SK-N-SH treated with all-trans-retinoic acid at 6 μM for 48 hours (cell line): ENCODE data around the gene GFPT2.

Source experiments
- ATAC-seq: fragments of 200-7000 bp; cut with Tn5 transposase; 3 replicates; pipeline ENCODE4 v1.9.1; 2020; ENCODE audit warnings: mild to moderate bottlenecking, moderate library complexity
- BACH2 ChIP-seq: fragments of 250-450 bp; sonication (Bioruptor Pico); IDR thresholded peaks from 2 replicates; pipeline ENCODE4 v1.9.0; 2021; ENCODE audit warnings: mild to moderate bottlenecking, borderline replicate concordance
- CSDC2 ChIP-seq: fragments of 250-450 bp; sonication (Bioruptor Pico); IDR thresholded peaks from 2 replicates; pipeline ENCODE4 v1.5.0; 2020; ENCODE audit warnings: mild to moderate bottlenecking, moderate library complexity
- CSRNP3 ChIP-seq: fragments of 250-450 bp; sonication (Bioruptor Pico); IDR thresholded peaks from 2 replicates; pipeline ENCODE4 v1.5.1; 2021; ENCODE audit warnings: mild to moderate bottlenecking, moderate library complexity
- ESRRG ChIP-seq: fragments of 250-450 bp; sonication (Bioruptor Pico); IDR thresholded peaks from 2 replicates; pipeline ENCODE4 v1.6.1; 2021; ENCODE audit warnings: mild to moderate bottlenecking
- ISL1 ChIP-seq: fragments of 250-450 bp; sonication (Bioruptor Pico); IDR thresholded peaks from 2 replicates; pipeline ENCODE4 v2.1.2; 2022; ENCODE audit warnings: mild to moderate bottlenecking, moderate library complexity
- PPARA ChIP-seq: fragments of 250-450 bp; sonication (Bioruptor Pico); IDR thresholded peaks from 2 replicates; pipeline ENCODE4 v1.5.0; 2020; ENCODE audit warnings: mild to moderate bottlenecking, borderline replicate concordance
- SNAI2 ChIP-seq: fragments of 250-450 bp; sonication (Bioruptor Pico); IDR thresholded peaks from 2 replicates; pipeline ENCODE4 v1.5.0; 2020; ENCODE audit warnings: mild to moderate bottlenecking, moderate library complexity
- TCF4 ChIP-seq: fragments of 250-450 bp; sonication (Bioruptor Pico); IDR thresholded peaks from 2 replicates; pipeline ENCODE4 v1.8.0; 2021; ENCODE audit warnings: mild to moderate bottlenecking, moderate library complexity, borderline replicate concordance
- TOX ChIP-seq: fragments of 250-450 bp; sonication (Bioruptor Pico); IDR thresholded peaks from 2 replicates; pipeline ENCODE4 v1.8.0; 2021; ENCODE audit warnings: mild to moderate bottlenecking, moderate library complexity, borderline replicate concordance
- ZC3H10 ChIP-seq: fragments of 250-450 bp; sonication (Bioruptor Pico); IDR thresholded peaks from 2 replicates; pipeline ENCODE4 v1.5.1; 2021; ENCODE audit warnings: mild to moderate bottlenecking, moderate library complexity
- ZFP30 ChIP-seq: fragments of 450-650 bp; formaldehyde crosslinking; IDR thresholded peaks from 2 replicates; pipeline ENCODE4 v1.5.0; 2022; ENCODE audit warnings: mild to moderate bottlenecking, moderate library complexity
- ZNF565 ChIP-seq: fragments of 450-650 bp; formaldehyde crosslinking; conservative IDR thresholded peaks from 2 replicates; pipeline ENCODE4 v1.5.0; 2020; ENCODE audit warnings: low read depth, mild to moderate bottlenecking, moderate library complexity
- ZNF70 ChIP-seq: fragments of 450-650 bp; formaldehyde crosslinking; IDR thresholded peaks from 2 replicates; pipeline ENCODE4 v1.5.0; 2020; ENCODE audit warnings: mild to moderate bottlenecking, moderate library complexity
- TF ChIP-seq, protein P1 (sequence below): fragments of 250-450 bp; sonication (Bioruptor Pico); IDR thresholded peaks from 2 replicates; pipeline ENCODE4 v1.5.0; 2020; ENCODE audit warnings: mild to moderate bottlenecking, moderate library complexity
- TF ChIP-seq, protein P2 (sequence below): fragments of 250-450 bp; sonication (Bioruptor Pico); IDR thresholded peaks from 2 replicates; pipeline ENCODE4 v1.8.0; 2021; ENCODE audit warnings: low read depth, mild to moderate bottlenecking, moderate library complexity, borderline replicate concordance
- TF ChIP-seq, protein P3 (sequence below): fragments of 250-450 bp; sonication (Bioruptor Pico); IDR thresholded peaks from 2 replicates; pipeline ENCODE4 v1.8.0; 2020; ENCODE audit warnings: mild to moderate bottlenecking, moderate library complexity, borderline replicate concordance

Gene GFPT2

DNA sequence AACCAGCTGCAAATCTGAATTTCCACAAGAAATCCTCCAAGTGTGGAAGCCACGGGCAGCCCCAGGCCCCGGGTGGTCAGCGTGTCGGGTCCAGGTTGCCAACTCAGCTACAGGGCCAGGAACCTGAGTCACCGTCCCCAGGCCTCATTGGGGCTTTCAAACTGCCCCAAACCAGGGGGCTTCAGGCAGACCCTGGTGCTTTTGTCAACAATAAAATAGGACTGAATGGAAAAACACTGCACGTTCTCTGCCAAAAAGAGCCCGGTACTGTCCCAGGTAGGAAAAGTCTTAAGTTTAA lies 24.0 kb downstream of the GFPT2 start (continued):
- no peak for TF ChIP-seq CSRNP3 (CRISPR knock-in tag)
- no peak for TF ChIP-seq PPARA (CRISPR knock-in tag)
- TF ChIP-seq, protein P1, sequence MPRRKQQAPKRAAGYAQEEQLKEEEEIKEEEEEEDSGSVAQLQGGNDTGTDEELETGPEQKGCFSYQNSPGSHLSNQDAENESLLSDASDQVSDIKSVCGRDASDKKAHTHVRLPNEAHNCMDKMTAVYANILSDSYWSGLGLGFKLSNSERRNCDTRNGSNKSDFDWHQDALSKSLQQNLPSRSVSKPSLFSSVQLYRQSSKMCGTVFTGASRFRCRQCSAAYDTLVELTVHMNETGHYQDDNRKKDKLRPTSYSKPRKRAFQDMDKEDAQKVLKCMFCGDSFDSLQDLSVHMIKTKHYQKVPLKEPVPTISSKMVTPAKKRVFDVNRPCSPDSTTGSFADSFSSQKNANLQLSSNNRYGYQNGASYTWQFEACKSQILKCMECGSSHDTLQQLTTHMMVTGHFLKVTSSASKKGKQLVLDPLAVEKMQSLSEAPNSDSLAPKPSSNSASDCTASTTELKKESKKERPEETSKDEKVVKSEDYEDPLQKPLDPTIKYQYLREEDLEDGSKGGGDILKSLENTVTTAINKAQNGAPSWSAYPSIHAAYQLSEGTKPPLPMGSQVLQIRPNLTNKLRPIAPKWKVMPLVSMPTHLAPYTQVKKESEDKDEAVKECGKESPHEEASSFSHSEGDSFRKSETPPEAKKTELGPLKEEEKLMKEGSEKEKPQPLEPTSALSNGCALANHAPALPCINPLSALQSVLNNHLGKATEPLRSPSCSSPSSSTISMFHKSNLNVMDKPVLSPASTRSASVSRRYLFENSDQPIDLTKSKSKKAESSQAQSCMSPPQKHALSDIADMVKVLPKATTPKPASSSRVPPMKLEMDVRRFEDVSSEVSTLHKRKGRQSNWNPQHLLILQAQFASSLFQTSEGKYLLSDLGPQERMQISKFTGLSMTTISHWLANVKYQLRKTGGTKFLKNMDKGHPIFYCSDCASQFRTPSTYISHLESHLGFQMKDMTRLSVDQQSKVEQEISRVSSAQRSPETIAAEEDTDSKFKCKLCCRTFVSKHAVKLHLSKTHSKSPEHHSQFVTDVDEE (CRISPR knock-in tag), result no peak
- no peak for TF ChIP-seq CSDC2 (CRISPR knock-in tag)
- no peak for TF ChIP-seq TCF4
- TF ChIP-seq SNAI2 (CRISPR knock-in tag), result no peak

DNA sequence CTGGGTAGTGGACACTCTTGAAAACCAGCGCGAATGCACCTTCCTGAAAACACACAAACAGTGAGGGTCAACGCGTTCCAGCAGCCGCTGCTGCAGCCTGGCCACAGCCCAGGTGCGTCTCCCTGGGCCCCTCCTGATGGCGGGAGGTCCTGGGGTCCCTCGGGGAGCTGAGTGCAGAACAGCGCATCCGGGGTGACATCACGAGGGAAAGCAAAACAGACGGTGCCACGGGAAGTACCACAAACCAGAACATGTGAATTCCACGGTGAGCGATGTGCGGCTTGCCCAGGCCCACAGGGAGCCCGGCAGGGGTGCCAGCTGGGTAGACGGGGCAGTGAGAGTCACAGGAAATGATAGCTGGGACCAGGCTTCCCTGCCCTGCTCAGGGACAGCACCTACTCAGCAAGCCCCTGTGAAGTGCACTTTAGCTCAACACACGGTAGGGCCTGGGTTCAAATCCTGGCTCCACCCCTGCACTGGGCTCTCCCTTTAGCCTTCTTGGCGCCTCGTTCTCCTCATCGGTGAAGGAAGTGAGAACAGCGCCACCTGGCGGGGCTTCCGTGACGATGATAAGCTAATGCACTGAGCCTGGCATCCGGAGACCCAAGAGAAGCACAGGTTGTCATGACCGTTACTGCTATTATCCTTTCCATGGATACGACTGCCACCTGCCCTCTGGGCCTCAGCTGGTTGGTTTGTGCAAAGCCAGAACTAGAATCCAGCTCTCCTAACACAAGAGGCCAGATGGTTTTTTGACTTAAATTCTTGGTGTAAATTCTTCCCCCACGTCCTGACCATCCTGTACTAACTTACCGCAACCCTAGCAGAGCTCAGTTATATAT lies 24.6 kb downstream of the GFPT2 start:
- ATAC-seq, result peak; percentile 93
- TF ChIP-seq, protein P2, sequence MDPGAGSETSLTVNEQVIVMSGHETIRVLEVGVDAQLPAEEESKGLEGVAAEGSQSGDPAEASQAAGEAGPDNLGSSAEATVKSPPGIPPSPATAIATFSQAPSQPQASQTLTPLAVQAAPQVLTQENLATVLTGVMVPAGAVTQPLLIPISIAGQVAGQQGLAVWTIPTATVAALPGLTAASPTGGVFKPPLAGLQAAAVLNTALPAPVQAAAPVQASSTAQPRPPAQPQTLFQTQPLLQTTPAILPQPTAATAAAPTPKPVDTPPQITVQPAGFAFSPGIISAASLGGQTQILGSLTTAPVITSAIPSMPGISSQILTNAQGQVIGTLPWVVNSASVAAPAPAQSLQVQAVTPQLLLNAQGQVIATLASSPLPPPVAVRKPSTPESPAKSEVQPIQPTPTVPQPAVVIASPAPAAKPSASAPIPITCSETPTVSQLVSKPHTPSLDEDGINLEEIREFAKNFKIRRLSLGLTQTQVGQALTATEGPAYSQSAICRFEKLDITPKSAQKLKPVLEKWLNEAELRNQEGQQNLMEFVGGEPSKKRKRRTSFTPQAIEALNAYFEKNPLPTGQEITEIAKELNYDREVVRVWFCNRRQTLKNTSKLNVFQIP (CRISPR knock-in tag), result no peak
- no peak for TF ChIP-seq TCF4
- no peak for TF ChIP-seq BACH2 (CRISPR knock-in tag)
- TF ChIP-seq ZC3H10 (CRISPR knock-in tag), result no peak

- ATAC-seq, result no peak
Measured at GRCh38 chr5:180326989-180327565, 26.1 kb downstream of the GFPT2 start.

GRCh38 chr5:180324601-180324950 lies 28.6 kb downstream of the GFPT2 start:
- TF ChIP-seq ESRRG (CRISPR knock-in tag), result no peak
- no peak for ATAC-seq

More at GRCh38 chr5:180326989-180327565, 26.1 kb downstream of the GFPT2 start:
- no peak for TF ChIP-seq BACH2 (CRISPR knock-in tag)
- TF ChIP-seq ZNF565 (CRISPR knock-in tag), result no peak
- TF ChIP-seq PPARA (CRISPR knock-in tag), result no peak
- no peak for TF ChIP-seq CSDC2 (CRISPR knock-in tag)
- no peak for TF ChIP-seq ZC3H10 (CRISPR knock-in tag)
- TF ChIP-seq, protein P3, sequence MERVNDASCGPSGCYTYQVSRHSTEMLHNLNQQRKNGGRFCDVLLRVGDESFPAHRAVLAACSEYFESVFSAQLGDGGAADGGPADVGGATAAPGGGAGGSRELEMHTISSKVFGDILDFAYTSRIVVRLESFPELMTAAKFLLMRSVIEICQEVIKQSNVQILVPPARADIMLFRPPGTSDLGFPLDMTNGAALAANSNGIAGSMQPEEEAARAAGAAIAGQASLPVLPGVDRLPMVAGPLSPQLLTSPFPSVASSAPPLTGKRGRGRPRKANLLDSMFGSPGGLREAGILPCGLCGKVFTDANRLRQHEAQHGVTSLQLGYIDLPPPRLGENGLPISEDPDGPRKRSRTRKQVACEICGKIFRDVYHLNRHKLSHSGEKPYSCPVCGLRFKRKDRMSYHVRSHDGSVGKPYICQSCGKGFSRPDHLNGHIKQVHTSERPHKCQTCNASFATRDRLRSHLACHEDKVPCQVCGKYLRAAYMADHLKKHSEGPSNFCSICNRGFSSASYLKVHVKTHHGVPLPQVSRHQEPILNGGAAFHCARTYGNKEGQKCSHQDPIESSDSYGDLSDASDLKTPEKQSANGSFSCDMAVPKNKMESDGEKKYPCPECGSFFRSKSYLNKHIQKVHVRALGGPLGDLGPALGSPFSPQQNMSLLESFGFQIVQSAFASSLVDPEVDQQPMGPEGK (CRISPR knock-in tag), result no peak
- no peak for TF ChIP-seq ZNF70 (CRISPR knock-in tag)
- no peak for TF ChIP-seq ZFP30 (CRISPR knock-in tag)
- TF ChIP-seq, protein P2 (CRISPR knock-in tag), result no peak
- no peak for TF ChIP-seq TOX (CRISPR knock-in tag)
- TF ChIP-seq ISL1, result no peak
